Adrenal gland (tissue), 5 donors: ENCODE results near the gene CBX5.

Source experiments
- CTCF ChIP-seq, 6 experiments: fragments of 450-650 bp in 4 of 6; fragments of 200-600 bp in 2 of 6; sonication (generic) in 1 of 6; IDR thresholded peaks; 1 replicate in 5 of 6; 2 replicates in 1 of 6; pipeline versions ENCODE4 v1.5.1 to v1.8.0; 2016 to 2021; ENCODE audit warnings: antibody characterized with exemption in 6 of 6, mild to moderate bottlenecking in 2 of 6, moderate library complexity in 1 of 6
- POLR2A ChIP-seq, 2 donors: fragments of 450-650 bp; IDR thresholded peaks; one replicate each; pipeline ENCODE4 v1.6.1; 2017; ENCODE audit warnings: antibody characterized with exemption in 2 of 2, mild to moderate bottlenecking in 2 of 2, moderate library complexity in 1 of 2
- donor health status: DM: no; HTN: no; CAD: no.

DNA sequence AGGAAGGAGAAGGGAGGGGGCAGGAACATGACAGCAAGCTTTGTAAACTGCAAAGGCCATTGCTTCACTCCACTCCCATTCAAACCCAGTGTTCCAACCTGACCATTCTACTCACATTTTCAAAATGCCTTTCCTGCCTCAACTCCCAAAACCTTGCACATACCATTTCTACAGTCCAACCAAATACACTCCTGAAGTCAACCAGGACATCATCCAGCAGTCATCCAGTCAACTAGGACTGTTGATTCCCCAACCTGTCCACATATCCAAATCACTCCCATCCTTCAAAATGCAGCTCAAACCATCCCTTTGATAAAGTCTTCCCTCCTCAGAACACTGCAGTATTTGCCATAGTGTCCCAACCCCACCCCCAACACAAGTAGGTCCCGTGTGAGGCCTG lies 94.0 kb downstream of the CBX5 start:
- no peak for TF ChIP-seq CTCF (IDR thresholded peaks at IDR 0.05)
- TF ChIP-seq POLR2A (IDR thresholded peaks at IDR 0.05), result no peak
